ENCODE results near the gene CDH1. TPM values are rescaled to one million over a fixed set of nuclear protein-coding genes. Genes with fewer than 3 reads are reported as not detected.

CDH1 gene
- total RNA-seq, 2 experiments from 2014 or later: 0.18 to 0.20 TPM

GRCh38 chr16:68737730-68738629, 888 bp downstream of the CDH1 start:
- no peaks in the 10 kb centered on the region for H3K36me3 Mint-ChIP-seq (ENCODE audit: low read depth)
- H3K9me3 Mint-ChIP-seq: no peaks in the 10 kb centered on the region
- ChIA-PET CTCF (interaction anchor here (0.5 kb wide), 1 partner anchor 22 kb away, joined by 3 read pairs; no protein-coding TSS in a partner anchor), POLR2A (no interaction called here)
- H3K27ac Mint-ChIP-seq: no peak overlapping the region
- H3K4me1 Mint-ChIP-seq: peaks cover 5% of the 10 kb centered on the region
- no peak overlapping the region for H3K4me3 Mint-ChIP-seq
- peaks cover 28% of the 10 kb centered on the region for H3K27me3 Mint-ChIP-seq
- DNase-seq: no peak

GRCh38 chr16:68739964-68740627, 3.0 kb downstream of the CDH1 start:
- POLR2A ChIA-PET: no interaction called here
- Mint-ChIP-seq H3K27me3 (peaks cover 24% of the 10 kb centered on the region), H3K27ac (no peak overlapping the region), H3K4me1 (peaks cover 5% of the 10 kb centered on the region), H3K9me3 (no peaks in the 10 kb centered on the region), H3K4me3 (no peak overlapping the region), H3K36me3 (ENCODE audit: low read depth) (no peaks in the 10 kb centered on the region)
- no peak for DNase-seq
- CTCF ChIA-PET: no interaction called here

GRCh38 chr16:68740628-68741346, 3.7 kb downstream of the CDH1 start:
- ChIA-PET POLR2A (no interaction called here), CTCF (no interaction called here)
- Mint-ChIP-seq H3K36me3 (ENCODE audit: low read depth) (no peaks in the 10 kb centered on the region), H3K4me3 (no peak overlapping the region), H3K27me3 (peaks cover 23% of the 10 kb centered on the region), H3K9me3 (no peaks in the 10 kb centered on the region), H3K4me1 (peaks cover 5% of the 10 kb centered on the region), H3K27ac (no peak overlapping the region)
- no peak for DNase-seq

GRCh38 chr16:68743664-68744063, 6.6 kb downstream of the CDH1 start:
- no peak overlapping the region for H3K27ac Mint-ChIP-seq
- no peaks in the 10 kb centered on the region for H3K36me3 Mint-ChIP-seq (ENCODE audit: low read depth)
- no peak for DNase-seq
- ChIA-PET POLR2A (no interaction called here), CTCF (no interaction called here)
- H3K4me1 Mint-ChIP-seq: no peaks in the 10 kb centered on the region
- peaks cover 19% of the 10 kb centered on the region for H3K27me3 Mint-ChIP-seq
- no peaks in the 10 kb centered on the region for H3K9me3 Mint-ChIP-seq
- no peak overlapping the region for H3K4me3 Mint-ChIP-seq

- no peak overlapping the region for H3K27ac Mint-ChIP-seq
- no peaks in the 10 kb centered on the region for H3K4me1 Mint-ChIP-seq
Measured at GRCh38 chr16:68744744-68745280, 7.7 kb downstream of the CDH1 start.

GRCh38 chr16:68746951-68747350, 9.9 kb downstream of the CDH1 start:
- peaks cover 20% of the 10 kb centered on the region for H3K27me3 Mint-ChIP-seq
- POLR2A ChIA-PET: no interaction called here
- CTCF ChIA-PET: no interaction called here
- DNase-seq: no peak
- no peak overlapping the region for H3K4me3 Mint-ChIP-seq
- H3K36me3 Mint-ChIP-seq (ENCODE audit: low read depth): no peaks in the 10 kb centered on the region
- H3K4me1 Mint-ChIP-seq: peaks cover under 1% of the 10 kb centered on the region
- no peaks in the 10 kb centered on the region for H3K9me3 Mint-ChIP-seq
- no peak overlapping the region for H3K27ac Mint-ChIP-seq

More at GRCh38 chr16:68744744-68745280, 7.7 kb downstream of the CDH1 start:
- ChIA-PET POLR2A (no interaction called here), CTCF (no interaction called here)
- no peak overlapping the region for H3K4me3 Mint-ChIP-seq
- H3K36me3 Mint-ChIP-seq (ENCODE audit: low read depth): no peaks in the 10 kb centered on the region
- no peak for DNase-seq
- H3K27me3 Mint-ChIP-seq: peaks cover 23% of the 10 kb centered on the region
- H3K9me3 Mint-ChIP-seq: no peaks in the 10 kb centered on the region

- POLR2A ChIA-PET: no interaction called here
- Mint-ChIP-seq H3K9me3 (no peaks in the 10 kb centered on the region), H3K36me3 (ENCODE audit: low read depth) (no peaks in the 10 kb centered on the region), H3K27ac (no peak overlapping the region), H3K4me3 (no peak overlapping the region), H3K27me3 (peaks cover 18% of the 10 kb centered on the region), H3K4me1 (peaks cover 16% of the 10 kb centered on the region)
- CTCF ChIA-PET: no interaction called here
- no peak for DNase-seq
Measured at GRCh38 chr16:68749432-68749831, 12.3 kb downstream of the CDH1 start.

- peaks cover 21% of the 10 kb centered on the region for H3K27me3 Mint-ChIP-seq
- H3K4me3 Mint-ChIP-seq: no peak overlapping the region
- CTCF ChIA-PET: no interaction called here
- no peaks in the 10 kb centered on the region for H3K9me3 Mint-ChIP-seq
- no peak overlapping the region for H3K27ac Mint-ChIP-seq
- POLR2A ChIA-PET: no interaction called here
- H3K36me3 Mint-ChIP-seq (ENCODE audit: low read depth): no peaks in the 10 kb centered on the region
- peaks cover 21% of the 10 kb centered on the region for H3K4me1 Mint-ChIP-seq
- no peak for DNase-seq
Measured at GRCh38 chr16:68750193-68750695, 13.2 kb downstream of the CDH1 start.

GRCh38 chr16:68751160-68751559, 14.1 kb downstream of the CDH1 start:
- no peaks in the 10 kb centered on the region for H3K9me3 Mint-ChIP-seq
- H3K4me3 Mint-ChIP-seq: no peak overlapping the region
- no peak for DNase-seq
- peaks cover 21% of the 10 kb centered on the region for H3K27me3 Mint-ChIP-seq
- H3K36me3 Mint-ChIP-seq (ENCODE audit: low read depth): no peaks in the 10 kb centered on the region
- POLR2A ChIA-PET: no interaction called here
- no peak overlapping the region for H3K27ac Mint-ChIP-seq
- peaks cover 28% of the 10 kb centered on the region for H3K4me1 Mint-ChIP-seq
- CTCF ChIA-PET: no interaction called here

- H3K27me3 Mint-ChIP-seq: peaks cover 15% of the 10 kb centered on the region
- no peaks in the 10 kb centered on the region for H3K9me3 Mint-ChIP-seq
- ChIA-PET POLR2A (no interaction called here), CTCF (interaction anchor here (0.6 kb wide), 2 partner anchors 221 to 1898 kb away, joined by 3 read pairs; no protein-coding TSS in a partner anchor)
- peaks cover 42% of the 10 kb centered on the region for H3K4me1 Mint-ChIP-seq
- H3K4me3 Mint-ChIP-seq: no peak overlapping the region
- peak; percentile 48 for DNase-seq
- H3K36me3 Mint-ChIP-seq (ENCODE audit: low read depth): no peaks in the 10 kb centered on the region
- H3K27ac Mint-ChIP-seq: peak overlapping the region; percentile 32
Measured at GRCh38 chr16:68752602-68753001, 15.5 kb downstream of the CDH1 start.

GRCh38 chr16:68754084-68754792, 17.1 kb downstream of the CDH1 start:
- no peak for DNase-seq
- Mint-ChIP-seq H3K9me3 (no peaks in the 10 kb centered on the region), H3K4me1 (peaks cover 52% of the 10 kb centered on the region), H3K27ac (no peak overlapping the region), H3K4me3 (no peak overlapping the region), H3K27me3 (peaks cover 6% of the 10 kb centered on the region), H3K36me3 (ENCODE audit: low read depth) (no peaks in the 10 kb centered on the region)
- CTCF ChIA-PET: interaction anchor here (1.4 kb wide), 1 partner anchor 93 kb away, joined by 5 read pairs; no protein-coding TSS in a partner anchor
- POLR2A ChIA-PET: no interaction called here

GRCh38 chr16:68756239-68756915, 19.3 kb downstream of the CDH1 start:
- Mint-ChIP-seq H3K4me3 (peak overlapping the region; percentile 36), H3K36me3 (ENCODE audit: low read depth) (no peaks in the 10 kb centered on the region), H3K9me3 (no peaks in the 10 kb centered on the region), H3K4me1 (peaks cover 65% of the 10 kb centered on the region), H3K27me3 (peaks cover 3% of the 10 kb centered on the region), H3K27ac (peak overlapping the region; percentile 84)
- ChIA-PET CTCF (interaction anchor here (1.1 to 1.3 kb wide), 2 partner anchors 166 to 235 kb away, joined by 3 to 4 read pairs; no protein-coding TSS in a partner anchor), POLR2A (interaction anchor here (1.0 to 1.5 kb wide), 5 partner anchors 9 to 91 kb away, joined by 3 to 4 read pairs (median 3); no protein-coding TSS in a partner anchor)
- DNase-seq: peak; percentile 67

Measured in activated CD4-positive, alpha-beta memory T cell treated with anti-CD3 and anti-CD28 coated beads, Interleukin-2, amount 10 ng/mL, durations not matched to agents 7 days and 5 days (primary cell).